Mesenchymal stem cell (in vitro differentiated cells and primary cell): ENCODE measurements around the gene SMARCA5. TPM values are rescaled to one million over a fixed set of nuclear protein-coding genes. Genes with fewer than 3 reads are reported as not detected.

ENCODE experiments used
- DNase-seq: peaks from one replicate; pipeline ENCODE4 v3.0.0-alpha.2; 2013
- H2AFZ ChIP-seq: one replicate; pipeline ENCODE4 v1.6.1; 2013; ENCODE audit warnings: low read depth, mild to moderate bottlenecking, control low read depth, inconsistent platforms, low read length, moderate library complexity
- H2AK5ac ChIP-seq: 2 replicates; pipeline ENCODE4 v1.6.1; 2013; ENCODE audit warnings: low read length, moderate library complexity, mild to moderate bottlenecking, inconsistent platforms; ENCODE audit not compliant: severe bottlenecking
- H2BK120ac ChIP-seq: one replicate; pipeline ENCODE4 v1.6.1; 2013; ENCODE audit warnings: low read depth, mild to moderate bottlenecking, inconsistent platforms, low read length, moderate library complexity
- H2BK12ac ChIP-seq, 2 experiments: one replicate each; pipeline ENCODE4 v1.6.1; 2013; ENCODE audit warnings: inconsistent platforms in 2 of 2, low read length in 2 of 2, mild to moderate bottlenecking in 2 of 2, moderate library complexity in 2 of 2, control low read depth in 1 of 2
- H2BK15ac ChIP-seq: one replicate; pipeline ENCODE4 v1.6.1; 2013; ENCODE audit warnings: mild to moderate bottlenecking, low read depth, inconsistent platforms; ENCODE audit not compliant: poor library complexity, severe bottlenecking
- H2BK5ac ChIP-seq: 2 replicates; pipeline ENCODE4 v1.6.1; 2013; ENCODE audit warnings: low read depth, mild to moderate bottlenecking, low read length, control low read depth, inconsistent platforms; ENCODE audit not compliant: poor library complexity, severe bottlenecking
- H3K14ac ChIP-seq, 2 experiments: one replicate each; pipeline ENCODE4 v1.6.1; 2013; ENCODE audit warnings: inconsistent platforms in 2 of 2, low read length in 2 of 2, control low read depth in 1 of 2, mild to moderate bottlenecking in 1 of 2, moderate library complexity in 1 of 2
- H3K18ac ChIP-seq, 2 experiments: one replicate each; pipeline ENCODE4 v1.6.1; 2013; ENCODE audit warnings: inconsistent platforms in 2 of 2, low read length in 2 of 2, control low read depth in 1 of 2, low read depth in 1 of 2, mild to moderate bottlenecking in 1 of 2
- H3K23ac ChIP-seq, 2 experiments: one replicate each; pipeline ENCODE4 v1.6.1; 2013; ENCODE audit warnings: inconsistent platforms in 2 of 2, low read length in 2 of 2, mild to moderate bottlenecking in 2 of 2, moderate library complexity in 2 of 2, control low read depth in 1 of 2
- H3K27ac ChIP-seq: 2 replicates; pipeline ENCODE4 v1.5.1; 2013; ENCODE audit warnings: mild to moderate bottlenecking, moderate library complexity, low read length, control low read depth, inconsistent platforms; ENCODE audit not compliant: poor library complexity, severe bottlenecking
- H3K27me3 ChIP-seq, 2 experiments: 2 replicates each; pipeline versions ENCODE4 v1.6.1 to v1.7.0; 2013; ENCODE audit warnings: low read length in 2 of 2, mild to moderate bottlenecking in 2 of 2, moderate library complexity in 2 of 2, control low read depth in 1 of 2, inconsistent platforms in 1 of 2; ENCODE audit not compliant: control insufficient read depth in 1 of 2, insufficient read depth in 1 of 2
- H3K36me3 ChIP-seq, 2 experiments: 2 replicates each; pipeline versions ENCODE4 v1.6.1 to v1.7.0; 2013; ENCODE audit warnings: low read length in 2 of 2, control low read depth in 1 of 2, inconsistent platforms in 1 of 2, low read depth in 1 of 2, mild to moderate bottlenecking in 1 of 2; ENCODE audit not compliant: insufficient read depth in 2 of 2, control insufficient read depth in 1 of 2
- H3K4ac ChIP-seq, 2 experiments: one replicate each; pipeline ENCODE4 v1.6.1; 2013; ENCODE audit warnings: inconsistent platforms in 2 of 2, low read length in 2 of 2, mild to moderate bottlenecking in 2 of 2, moderate library complexity in 2 of 2, control low read depth in 1 of 2, low read depth in 1 of 2
- H3K4me1 ChIP-seq: 2 replicates; pipeline ENCODE4 v1.6.1; 2013; ENCODE audit warnings: low read depth, low read length, control low read depth; ENCODE audit not compliant: control insufficient read depth, insufficient read depth
- H3K4me2 ChIP-seq: 2 replicates; pipeline ENCODE4 v1.6.1; 2013; ENCODE audit warnings: low read length, mild to moderate bottlenecking, inconsistent platforms; ENCODE audit not compliant: poor library complexity, severe bottlenecking
- H3K4me3 ChIP-seq, 2 experiments: 2 replicates each; pipeline versions ENCODE4 v1.5.1 to v1.7.0; 2013; ENCODE audit warnings: low read length in 2 of 2, mild to moderate bottlenecking in 2 of 2, control low read depth in 1 of 2, low read depth in 1 of 2; ENCODE audit not compliant: insufficient read depth in 1 of 2
- H3K79me1 ChIP-seq: replicated peaks from 2 replicates; pipeline ENCODE4 v1.6.1; 2013; ENCODE audit warnings: mild to moderate bottlenecking, control low read depth, low read length, inconsistent platforms; ENCODE audit not compliant: poor library complexity, severe bottlenecking
- H3K9ac ChIP-seq: 2 replicates; pipeline ENCODE4 v1.7.0; 2013; ENCODE audit warnings: mild to moderate bottlenecking, low read length, moderate library complexity
- H3K9me3 ChIP-seq: 2 replicates; pipeline ENCODE4 v1.7.0; 2013; ENCODE audit warnings: mild to moderate bottlenecking, low read length; ENCODE audit not compliant: control insufficient read depth
- H4K8ac ChIP-seq: one replicate; pipeline ENCODE4 v1.6.1; 2013; ENCODE audit warnings: inconsistent platforms, mild to moderate bottlenecking, low read length, moderate library complexity
- H4K91ac ChIP-seq: one replicate; pipeline ENCODE4 v1.6.1; 2013; ENCODE audit warnings: mild to moderate bottlenecking, low read length, inconsistent platforms
- WGBS: methylation state at CpG from one replicate; pipeline ENCODE4 v1.1.7; 2013; ENCODE audit warnings: mixed read lengths; 5-methylcytosine and 5-hydroxymethylcytosine counted together
- polyA plus RNA-seq, 2 experiments: library from polyadenylated mRNA; stranded (reverse); fragments of 200-250 nt; gene quantifications; one replicate each; pipeline ENCODE4 v1.2.3, GENCODE V29; 2013

Gene SMARCA5
- 35.7 TPM for polyA plus RNA-seq (2013, experiment 1 of 2)
- 36.7 TPM for polyA plus RNA-seq (2013, experiment 2 of 2)

- Histone ChIP-seq H3K4me1 (peaks cover 1% of the 10 kb centered on the region), H3K4me3 (peak within 1 kb of the TSS; percentile 99 to 100), H2AK5ac (no peak within 1 kb of the TSS), H3K27me3 (no peaks in the 10 kb centered on the region), H2BK15ac (peak within 1 kb of the TSS; percentile 84), H4K91ac (peak within 1 kb of the TSS; percentile 92), H3K23ac (peak within 1 kb of the TSS in 1 of 2 experiments; percentile 100), H3K36me3 (peaks cover 0 to 16% of the 10 kb centered on the region in 2 experiments), H2BK5ac (peak within 1 kb of the TSS; percentile 85), H2AFZ (peak within 1 kb of the TSS; percentile 94), H2BK120ac (peak within 1 kb of the TSS; percentile 81), H2BK12ac (peak within 1 kb of the TSS in 1 of 2 experiments; percentile 72), H3K18ac (peak within 1 kb of the TSS; percentile 85 to 99), H3K9ac (peak within 1 kb of the TSS; percentile 97), H3K14ac (peak within 1 kb of the TSS; percentile 9 to 99), H3K9me3 (no peaks in the 10 kb centered on the region), H3K79me1 (no peaks in the 10 kb centered on the region), H3K27ac (peak within 1 kb of the TSS; percentile 85), H4K8ac (peak within 1 kb of the TSS; percentile 91), H3K4ac (peak within 1 kb of the TSS; percentile 57 to 98), H3K4me2 (peak within 1 kb of the TSS; percentile 95)
- under 1% methylated on average over 76 of the region's 86 CpGs for WGBS
- peak; percentile 99 for DNase-seq
Observed at GRCh38 chr4:143513314-143514168, at the start of gene SMARCA5. TSS of gene SMARCA5 (plus strand) at chr4:143513702. CDS start at chr4:143513925, 223 bp downstream.

- Histone ChIP-seq H3K4ac (no peak overlapping the region), H3K36me3 (peaks cover 8 to 31% of the 10 kb centered on the region in 2 experiments), H3K18ac (no peak overlapping the region), H3K9me3 (no peaks in the 10 kb centered on the region), H2BK120ac (no peak overlapping the region), H3K4me3 (no peak overlapping the region), H2BK12ac (no peak overlapping the region), H3K4me1 (no peaks in the 10 kb centered on the region), H4K8ac (no peak overlapping the region), H2BK15ac (no peak overlapping the region), H3K23ac (no peak overlapping the region), H2AK5ac (no peak overlapping the region), H2BK5ac (no peak overlapping the region), H3K27me3 (no peaks in the 10 kb centered on the region), H3K9ac (no peak overlapping the region), H3K14ac (no peak overlapping the region), H3K79me1 (no peaks in the 10 kb centered on the region), H3K4me2 (no peak overlapping the region), H4K91ac (no peak overlapping the region), H2AFZ (no peak overlapping the region), H3K27ac (no peak overlapping the region)
- DNase-seq: no peak
- 100% methylated on average over 1 of the region's 1 CpG for WGBS
Observed at GRCh38 chr4:143473334-143474126, 40.0 kb upstream of the SMARCA5 start.

- 90% methylated on average over 1 of the region's 2 CpGs for WGBS
- Histone ChIP-seq H3K4me1 (no peaks in the 10 kb centered on the region), H3K4me3 (no peak overlapping the region), H3K4ac (no peak overlapping the region), H4K8ac (no peak overlapping the region), H3K36me3 (peaks cover 8 to 11% of the 10 kb centered on the region in 2 experiments), H3K9me3 (no peaks in the 10 kb centered on the region), H2BK12ac (no peak overlapping the region), H3K9ac (no peak overlapping the region), H3K23ac (no peak overlapping the region), H2BK15ac (no peak overlapping the region), H3K4me2 (no peak overlapping the region), H2BK5ac (no peak overlapping the region), H3K79me1 (no peaks in the 10 kb centered on the region), H3K18ac (no peak overlapping the region), H2AFZ (no peak overlapping the region), H2AK5ac (no peak overlapping the region), H3K27me3 (no peaks in the 10 kb centered on the region), H3K27ac (no peak overlapping the region), H4K91ac (no peak overlapping the region), H3K14ac (no peak overlapping the region), H2BK120ac (no peak overlapping the region)
- DNase-seq: no peak
Observed at GRCh38 chr4:143477487-143477886, 36.0 kb upstream of the SMARCA5 start.

GRCh38 chr4:143481361-143481760, 32.1 kb upstream of the SMARCA5 start:
- no peak overlapping the region for H2AK5ac ChIP-seq
- WGBS: 85% methylated on average over 2 of the region's 3 CpGs

More at GRCh38 chr4:143481361-143481760, 32.1 kb upstream of the SMARCA5 start:
- H3K14ac ChIP-seq: no peak overlapping the region
- no peak overlapping the region for H3K18ac ChIP-seq
- no peaks in the 10 kb centered on the region for H3K79me1 ChIP-seq
- H3K23ac ChIP-seq: no peak overlapping the region
- H3K4ac ChIP-seq: no peak overlapping the region
- H2BK15ac ChIP-seq: no peak overlapping the region
- no peak for DNase-seq
- H2BK12ac ChIP-seq: no peak overlapping the region
- no peak overlapping the region for H3K4me3 ChIP-seq
- H2AFZ ChIP-seq: no peak overlapping the region
- H2BK5ac ChIP-seq: no peak overlapping the region
- no peak overlapping the region for H3K9ac ChIP-seq
- H3K36me3 ChIP-seq: peaks cover 0 to 5% of the 10 kb centered on the region in 2 experiments
- no peak overlapping the region for H4K8ac ChIP-seq
- H3K27ac ChIP-seq: no peak overlapping the region
- H3K27me3 ChIP-seq: no peaks in the 10 kb centered on the region
- no peak overlapping the region for H4K91ac ChIP-seq
- H3K4me2 ChIP-seq: no peak overlapping the region
- no peak overlapping the region for H2BK120ac ChIP-seq
- no peaks in the 10 kb centered on the region for H3K4me1 ChIP-seq
- H3K9me3 ChIP-seq: no peaks in the 10 kb centered on the region
